ENCODE measurements around the gene GSTM1.
"Not testable (repeated sequence)": the region's sequence is repeated elsewhere in the genome, so short reads cannot be mapped to it uniquely, and the experiment has no call there.

The GSTM1 gene

DNA sequence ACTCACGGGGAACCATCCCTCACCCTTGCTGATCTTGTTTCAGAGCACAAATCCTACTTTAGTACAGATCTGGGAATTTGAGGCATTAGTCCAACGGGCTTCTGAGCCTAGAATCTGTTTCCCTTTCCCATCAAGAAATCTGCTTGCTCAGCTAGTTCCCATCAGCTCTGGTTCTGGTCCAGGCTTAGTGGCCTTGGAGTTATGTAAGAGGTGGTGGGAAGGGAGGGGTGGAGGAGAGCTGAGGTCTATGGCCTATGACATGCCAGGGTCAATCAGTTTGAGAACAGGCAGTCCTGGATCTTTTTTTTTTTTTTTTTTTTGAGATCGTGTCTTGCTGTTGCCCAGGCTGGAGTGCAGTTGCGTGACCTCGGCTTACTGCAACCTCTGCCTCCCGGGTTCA, 4.1 kb downstream of the GSTM1 start:
- DNase-seq (ENCODE audit: extremely low spot score, insufficient read length, low read depth) (no peak), FAIRE-seq (no peak)

DNA sequence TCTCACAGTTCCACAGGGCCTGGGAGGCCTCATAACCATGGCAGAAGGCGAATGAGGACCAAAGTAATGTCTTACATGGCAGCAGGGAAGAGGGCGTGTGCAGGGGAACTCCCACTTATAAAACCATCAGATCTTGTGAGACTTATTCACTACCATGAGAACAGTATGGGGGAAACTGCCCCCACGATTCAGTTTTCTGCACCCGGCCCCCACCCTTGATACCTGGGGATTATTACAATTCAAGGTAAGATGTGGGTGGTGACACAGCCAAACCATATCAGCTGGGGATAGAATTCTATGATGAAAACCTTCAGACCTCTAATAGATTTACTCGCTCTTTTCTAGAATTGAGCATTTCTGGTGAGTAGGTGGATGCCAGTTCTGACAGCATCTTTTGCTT, 6.8 kb downstream of the GSTM1 start:
- not testable (repeated sequence) for DNase-seq (ENCODE audit: extremely low spot score, insufficient read length, low read depth); FAIRE-seq

DNA sequence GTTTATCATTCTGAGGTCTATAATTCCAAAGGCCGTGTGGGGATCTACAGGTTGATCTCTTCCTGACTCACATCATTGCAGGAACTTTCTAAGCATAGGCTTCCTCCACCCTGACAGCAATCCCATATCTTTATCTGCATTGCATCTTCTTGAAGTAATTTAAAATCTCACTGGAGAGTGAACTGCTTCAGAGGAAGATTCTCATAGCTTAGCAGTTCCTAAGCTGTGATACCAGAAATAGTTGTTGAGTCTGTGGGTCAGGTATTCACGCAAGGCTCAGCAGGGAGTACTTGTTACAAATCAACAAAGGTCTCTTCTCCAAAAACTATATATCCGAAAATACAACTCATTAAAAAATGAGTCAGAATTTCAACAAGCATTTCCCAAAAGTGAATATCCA, 7.5 kb downstream of the GSTM1 start:
- not testable (repeated sequence) for FAIRE-seq; DNase-seq (ENCODE audit: extremely low spot score, insufficient read length, low read depth)

DNA sequence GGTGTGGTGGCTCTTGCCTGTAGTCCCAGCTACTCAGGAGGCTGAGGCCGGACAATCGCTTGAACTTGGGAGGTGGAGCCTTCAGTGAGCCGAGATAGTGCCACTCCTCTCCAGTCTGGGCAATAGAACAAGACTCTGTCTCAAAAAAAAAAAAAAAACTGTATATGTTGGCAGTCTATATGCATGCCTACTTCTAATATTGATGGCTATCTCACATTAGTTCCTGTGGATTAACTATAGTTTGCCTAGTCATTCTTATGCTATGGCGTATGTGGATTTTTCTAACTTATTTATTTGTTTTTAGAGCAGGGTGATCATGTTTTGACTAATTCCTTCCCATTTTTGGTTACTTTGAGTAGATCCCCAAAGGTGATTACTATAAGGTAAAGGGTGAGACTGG, 9.4 kb downstream of the GSTM1 start:
- DNase-seq (ENCODE audit: extremely low spot score, insufficient read length, low read depth) (no peak), FAIRE-seq (no peak)

DNA sequence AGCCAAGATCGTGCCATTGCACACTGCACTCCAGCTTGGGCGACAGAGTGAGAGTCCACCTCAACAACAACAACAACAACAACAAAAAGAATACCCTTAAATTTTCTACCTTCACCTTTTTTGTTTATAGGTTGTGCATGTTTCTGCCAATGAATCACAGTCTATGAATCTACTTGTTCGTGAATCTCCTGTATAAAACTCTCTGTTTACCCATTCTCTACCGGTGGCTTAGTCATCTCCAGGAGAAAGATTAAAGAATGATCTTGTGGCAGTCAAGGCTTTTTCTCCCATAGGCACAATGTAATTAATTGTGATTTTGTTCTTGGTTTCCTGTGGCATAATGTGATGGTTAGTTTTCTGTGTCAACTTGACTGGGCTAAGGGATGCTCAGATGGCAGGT, 10.2 kb downstream of the GSTM1 start:
- DNase-seq (ENCODE audit: extremely low spot score, insufficient read length, low read depth); FAIRE-seq: not testable (repeated sequence)

DNA sequence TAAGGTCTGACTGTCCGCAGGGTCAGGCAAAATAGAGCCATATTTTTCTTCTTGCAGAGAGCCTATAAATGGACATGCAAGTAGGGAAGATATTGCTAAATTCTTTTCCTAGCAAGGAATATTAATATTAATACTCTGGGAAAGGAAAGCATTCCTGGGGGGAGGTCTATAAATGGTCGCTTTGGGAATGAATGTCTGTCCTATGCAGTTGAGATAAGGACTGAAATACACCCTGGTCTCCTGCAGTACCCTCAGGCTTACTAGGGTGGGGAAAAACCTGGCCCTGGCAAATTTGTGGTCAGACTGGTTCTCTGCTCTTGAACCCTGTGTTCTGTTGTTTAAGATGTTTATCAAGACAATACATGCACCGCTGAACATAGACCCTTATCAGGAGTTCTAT, 15.3 kb downstream of the GSTM1 start:
- not testable (repeated sequence) for DNase-seq (ENCODE audit: extremely low spot score, insufficient read length, low read depth)

DNA sequence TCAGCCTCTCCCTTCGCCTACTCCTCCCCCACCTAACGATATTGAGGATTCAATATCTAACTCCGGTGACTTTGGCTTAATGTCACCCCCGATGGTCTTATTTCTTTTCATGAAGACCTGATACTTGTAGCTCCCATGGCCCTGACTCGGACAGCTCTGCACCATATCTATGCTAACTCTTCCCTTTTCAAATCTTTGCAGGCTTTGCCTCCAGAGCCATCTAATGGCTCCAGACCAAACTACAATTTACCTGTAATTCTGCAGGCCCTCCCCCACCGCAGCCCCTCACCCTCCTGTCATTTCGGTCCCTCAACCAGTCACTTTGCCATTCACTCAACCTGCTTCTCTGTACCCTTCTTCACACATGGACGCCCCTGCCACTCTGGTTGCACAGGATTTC, 16.6 kb downstream of the GSTM1 start:
- DNase-seq (ENCODE audit: extremely low spot score, insufficient read length, low read depth) (no peak), FAIRE-seq (no peak)

More for the DNA sequence above, 15.3 kb downstream of the GSTM1 start:
- FAIRE-seq = not testable (repeated sequence)

DNA sequence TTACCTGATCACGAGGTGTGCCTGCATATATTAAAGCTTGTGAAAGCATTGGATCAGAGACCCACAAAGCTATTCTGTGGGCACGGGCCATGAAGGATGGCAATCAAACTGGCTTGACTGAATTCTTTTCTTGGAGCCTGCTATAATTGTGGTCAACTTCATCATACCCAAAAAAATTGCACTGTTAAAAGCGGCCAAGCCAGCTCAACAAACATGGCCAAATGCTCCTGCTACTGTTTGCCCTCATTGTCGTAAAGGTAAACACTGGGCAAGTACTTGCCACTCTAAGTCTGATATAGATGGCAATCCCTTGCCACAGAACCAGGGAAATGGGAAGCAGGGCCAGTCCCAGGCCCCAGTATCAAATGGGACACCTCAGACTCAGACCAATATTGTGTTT, 17.8 kb downstream of the GSTM1 start:
- FAIRE-seq (no peak), DNase-seq (ENCODE audit: extremely low spot score, insufficient read length, low read depth) (no peak)

DNA sequence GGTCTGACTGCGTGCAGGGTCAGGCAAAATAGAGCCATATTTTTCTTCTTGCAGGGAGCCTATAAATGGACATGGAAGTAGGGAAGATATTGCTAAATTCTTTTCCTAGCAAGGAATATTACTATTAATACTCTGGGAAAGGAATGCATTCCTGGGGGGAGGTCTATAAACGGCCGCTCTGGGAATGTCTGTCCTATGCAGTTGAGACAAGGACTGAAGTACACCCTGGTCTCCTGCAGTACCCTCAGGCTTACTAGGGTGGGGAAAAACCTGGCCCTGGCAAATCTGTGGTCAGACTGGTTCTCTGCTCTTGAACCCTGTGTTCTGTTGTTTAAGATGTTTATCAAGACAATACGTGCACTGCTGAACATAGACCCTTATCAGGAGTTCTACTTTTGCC, 21.3 kb downstream of the GSTM1 start:
- not testable (repeated sequence) for FAIRE-seq; DNase-seq (ENCODE audit: extremely low spot score, insufficient read length, low read depth)

DNA sequence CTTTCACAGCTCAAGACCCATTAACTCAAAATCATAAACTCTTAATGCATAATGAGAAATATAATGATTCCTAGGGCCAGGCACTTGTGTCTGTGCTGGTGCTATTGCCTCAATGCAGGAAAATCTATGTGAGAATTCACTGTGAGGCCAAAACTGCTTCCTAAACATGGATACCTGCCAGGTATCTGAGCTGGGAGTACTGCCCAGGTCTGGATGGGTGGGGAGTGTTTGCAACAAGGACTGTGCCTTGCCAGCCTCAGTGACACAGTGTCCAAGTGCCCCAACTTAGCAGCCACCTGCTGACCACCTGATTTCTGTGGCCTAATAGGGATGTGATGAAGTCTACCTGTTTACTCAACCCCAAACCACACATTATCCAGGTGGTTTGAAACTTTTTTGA, 22.2 kb downstream of the GSTM1 start:
- FAIRE-seq; DNase-seq (ENCODE audit: extremely low spot score, insufficient read length, low read depth): not testable (repeated sequence)

DNA sequence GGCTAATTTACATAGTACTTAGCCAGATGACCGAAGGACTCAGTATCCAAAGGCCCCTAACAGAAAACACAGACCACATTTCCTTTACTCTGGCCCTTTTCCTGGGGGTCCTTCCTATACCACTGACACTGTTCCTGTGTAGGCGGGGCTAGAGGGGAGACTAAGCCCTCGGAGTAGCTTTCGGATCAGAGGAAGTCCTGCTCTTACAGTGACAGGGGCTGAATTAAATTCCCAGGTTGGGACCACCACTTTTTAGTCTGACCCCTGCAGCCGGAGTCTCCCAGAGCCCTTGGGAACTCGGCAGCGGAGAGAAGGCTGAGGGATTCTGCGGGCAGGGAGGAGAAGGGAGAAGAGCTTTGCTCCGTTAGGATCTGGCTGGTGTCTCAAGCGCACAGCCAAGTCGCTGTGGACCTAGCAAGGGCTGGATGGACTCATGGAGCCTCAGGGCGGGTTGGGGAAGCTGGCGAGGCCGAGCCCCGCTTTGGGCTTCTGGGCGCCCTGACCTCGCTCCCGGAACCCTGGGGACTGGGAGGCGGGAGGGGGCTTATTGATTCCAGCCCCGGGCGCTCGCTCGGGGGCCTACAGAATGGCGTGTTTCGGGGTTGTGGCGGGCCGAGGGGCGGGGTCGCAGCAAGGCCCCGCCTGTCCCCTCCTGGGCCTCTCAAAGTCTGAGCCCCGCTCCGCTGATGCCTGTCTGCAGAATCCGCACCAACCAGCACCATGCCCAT, 24.1 kb downstream of the GSTM1 start, which contains the start of gene GSTM5:
GSTM5 (plus strand) TSS at position 659 of the 728 bp plus-strand sequence; CDS start at position 721, 62 bp downstream.
- DNase-seq (ENCODE audit: extremely low spot score, insufficient read length, low read depth); FAIRE-seq: not testable (repeated sequence)

DNA sequence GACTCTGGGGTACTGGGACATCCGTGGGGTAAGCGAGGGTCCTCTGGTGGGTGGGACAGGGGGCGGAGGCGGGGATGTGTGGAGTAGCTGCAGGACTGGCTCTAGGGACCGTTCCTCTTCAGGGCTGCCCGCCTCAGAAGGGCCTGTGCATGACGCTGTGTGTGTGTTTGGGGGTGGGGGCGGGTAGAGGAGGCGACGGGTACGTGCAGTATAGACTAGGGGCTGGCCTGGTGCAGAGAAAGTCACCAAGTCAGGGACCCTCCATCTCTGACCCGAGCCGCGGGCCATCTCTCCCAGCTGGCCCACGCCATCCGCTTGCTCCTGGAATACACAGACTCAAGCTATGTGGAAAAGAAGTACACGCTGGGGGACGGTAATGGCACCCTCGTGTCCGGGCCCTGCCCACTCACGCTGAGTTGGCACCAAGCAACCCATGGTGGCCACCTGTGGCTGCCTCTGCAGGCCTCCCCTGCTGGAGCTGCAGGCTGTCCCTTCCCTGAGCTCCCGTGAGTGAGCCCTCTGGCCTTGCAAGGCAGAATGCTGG, 24.8 kb downstream of the GSTM1 start:
- no peak for FAIRE-seq
- no peak for DNase-seq (ENCODE audit: extremely low spot score, insufficient read length, low read depth)

DNA sequence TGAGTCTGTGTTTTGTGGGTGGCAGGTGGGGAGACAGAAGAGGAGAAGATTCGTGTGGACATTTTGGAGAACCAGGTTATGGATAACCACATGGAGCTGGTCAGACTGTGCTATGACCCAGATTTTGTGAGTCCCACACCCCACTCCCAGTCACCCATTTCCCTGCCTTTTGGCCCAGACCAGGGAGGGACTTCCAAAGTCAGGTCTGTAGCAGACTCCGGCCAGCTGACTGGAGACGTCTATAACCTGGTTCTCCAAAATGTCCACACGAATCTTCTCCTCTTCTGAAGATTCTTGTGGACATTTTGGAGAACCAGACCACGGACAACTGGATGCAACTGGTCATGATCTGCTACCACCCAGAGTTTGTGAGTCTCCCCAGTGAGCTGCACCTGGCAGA, 26.0 kb downstream of the GSTM1 start:
- no peak for DNase-seq (ENCODE audit: extremely low spot score, insufficient read length, low read depth)
- no peak for FAIRE-seq

DNA sequence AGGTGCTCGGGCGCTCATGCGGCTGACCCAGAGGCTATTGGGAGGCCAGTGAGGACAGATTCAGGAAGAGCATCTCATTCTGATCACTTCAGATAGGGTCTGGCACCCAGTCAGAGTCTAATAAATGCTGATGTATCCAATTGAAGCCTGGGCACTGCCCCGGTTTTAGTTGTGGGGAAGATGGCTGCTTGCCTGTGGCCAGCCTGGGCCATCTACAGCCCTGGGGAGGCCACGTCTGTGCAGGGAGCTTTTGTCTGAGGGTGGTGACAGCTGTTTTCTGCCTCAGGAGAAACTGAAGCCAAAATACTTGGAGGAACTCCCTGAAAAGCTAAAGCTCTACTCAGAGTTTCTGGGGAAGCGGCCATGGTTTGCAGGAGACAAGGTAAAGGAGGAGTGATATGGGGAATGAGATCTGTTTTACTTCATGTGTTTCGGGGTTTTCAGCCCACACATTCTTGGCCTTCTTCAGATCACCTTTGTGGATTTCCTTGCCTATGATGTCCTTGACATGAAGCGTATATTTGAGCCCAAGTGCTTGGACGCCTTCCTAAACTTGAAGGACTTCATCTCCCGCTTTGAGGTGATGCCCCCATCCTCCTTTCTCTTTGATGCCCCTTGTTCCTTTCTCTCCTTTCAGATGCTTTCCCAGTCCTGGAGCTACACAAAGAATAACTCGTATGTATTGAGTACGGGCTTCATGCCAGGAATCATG, 27.2 kb downstream of the GSTM1 start:
- no peak for FAIRE-seq
- no peak for DNase-seq (ENCODE audit: extremely low spot score, insufficient read length, low read depth)

DNA sequence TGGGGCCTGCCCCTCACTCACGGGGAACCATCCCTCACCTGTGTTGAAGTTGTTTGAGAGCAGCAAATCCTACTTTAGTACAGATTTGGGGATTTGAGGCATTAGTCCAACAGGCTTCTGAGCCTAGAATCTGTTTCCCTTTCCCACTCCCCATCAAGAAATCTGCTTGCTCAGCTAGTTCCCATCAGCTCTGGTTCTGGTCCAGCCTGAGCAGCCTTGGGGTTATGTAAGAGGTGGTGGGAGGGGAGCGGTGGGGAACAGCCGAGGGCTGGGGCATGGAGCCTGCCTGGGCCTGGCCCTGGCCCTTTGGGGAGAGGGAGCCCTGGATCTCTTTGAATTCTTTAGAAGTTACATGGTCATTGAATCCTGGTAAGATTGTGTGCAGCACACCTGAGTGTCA, 28.5 kb downstream of the GSTM1 start:
- FAIRE-seq = no peak
- DNase-seq (ENCODE audit: extremely low spot score, insufficient read length, low read depth) = no peak

DNA sequence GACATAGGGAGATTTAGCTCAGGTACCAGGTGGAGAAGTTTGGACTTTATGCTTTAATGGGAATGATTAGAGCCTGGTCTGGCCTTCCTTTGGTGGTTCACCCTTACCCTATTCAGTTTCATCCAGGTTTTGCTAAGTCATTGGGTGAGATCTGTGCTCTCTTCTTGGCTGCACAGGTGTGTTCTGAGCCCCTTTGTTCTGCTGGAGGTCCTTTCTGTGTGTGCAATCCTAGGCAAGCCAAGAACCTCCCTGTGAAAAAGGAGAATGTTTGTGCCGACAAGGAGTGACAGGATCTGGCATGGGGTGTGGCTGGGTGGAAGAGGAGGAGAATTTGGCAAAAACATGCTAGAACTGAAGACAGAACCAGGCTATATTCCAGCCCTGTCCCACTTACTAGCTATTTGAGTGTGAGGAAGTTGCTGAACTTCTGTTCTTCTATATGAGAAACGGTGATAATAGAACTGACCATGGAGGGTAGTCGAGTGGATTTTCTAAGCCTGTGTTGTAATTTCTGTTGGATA, 29.0 kb downstream of the GSTM1 start:
- no peak for FAIRE-seq
- DNase-seq (ENCODE audit: extremely low spot score, insufficient read length, low read depth) = no peak

DNA sequence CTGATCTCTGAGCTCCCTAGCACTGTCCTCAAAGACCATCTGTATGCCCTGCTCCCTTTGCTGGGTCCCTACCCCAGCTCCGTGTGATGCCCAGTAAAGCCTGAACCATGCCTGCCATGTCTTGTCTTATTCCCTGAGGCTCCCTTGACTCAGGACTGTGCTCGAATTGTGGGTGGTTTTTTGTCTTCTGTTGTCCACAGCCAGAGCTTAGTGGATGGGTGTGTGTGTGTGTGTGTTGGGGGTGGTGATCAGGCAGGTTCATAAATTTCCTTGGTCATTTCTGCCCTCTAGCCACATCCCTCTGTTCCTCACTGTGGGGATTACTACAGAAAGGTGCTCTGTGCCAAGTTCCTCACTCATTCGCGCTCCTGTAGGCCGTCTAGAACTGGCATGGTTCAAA, 30.1 kb downstream of the GSTM1 start:
- DNase-seq (ENCODE audit: extremely low spot score, insufficient read length, low read depth) (no peak), FAIRE-seq (no peak)

DNA sequence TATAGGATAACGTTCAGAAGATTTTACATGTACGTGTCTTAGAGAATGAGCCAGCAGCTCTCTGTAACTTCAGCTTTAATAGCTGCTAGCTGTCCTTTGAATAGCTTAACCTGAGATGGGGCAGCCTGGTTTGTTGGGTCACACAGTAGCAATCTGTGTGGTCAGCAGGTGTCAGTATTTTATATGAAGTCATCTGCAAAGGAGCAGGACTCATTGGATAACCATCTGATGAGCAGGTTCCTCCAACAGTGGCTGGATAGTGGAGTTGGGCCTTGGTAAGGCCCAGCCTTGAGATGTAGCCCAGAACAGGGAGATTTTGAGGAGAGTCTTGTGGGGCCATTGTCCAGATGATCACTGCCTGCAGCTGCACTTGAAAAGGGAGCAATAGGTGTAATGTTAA, 30.9 kb downstream of the GSTM1 start:
- FAIRE-seq = no peak
- DNase-seq (ENCODE audit: extremely low spot score, insufficient read length, low read depth) = no peak

DNA sequence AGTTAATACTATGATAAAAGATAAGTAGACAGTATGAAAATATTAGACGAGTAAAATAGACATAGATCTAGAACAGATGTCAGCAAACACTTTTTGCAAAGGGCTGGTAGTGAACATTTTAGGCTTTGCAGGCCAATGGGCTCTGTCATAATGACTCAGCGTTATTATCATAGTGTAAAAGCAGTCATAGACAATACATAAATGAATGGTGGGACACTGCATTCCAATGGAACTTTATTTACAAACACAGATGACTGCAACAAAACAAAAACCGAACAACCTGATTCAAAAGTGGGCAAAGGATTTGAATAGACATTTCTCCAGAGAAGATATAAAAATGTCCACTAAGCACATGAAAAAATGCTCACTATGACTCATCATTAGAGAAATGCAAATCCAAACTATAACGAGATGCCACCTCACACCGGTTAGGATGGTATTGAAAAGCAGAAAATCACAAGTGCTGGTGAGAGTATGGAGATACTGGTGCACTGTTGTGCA, 31.8 kb downstream of the GSTM1 start:
- FAIRE-seq = no peak
- DNase-seq (ENCODE audit: extremely low spot score, insufficient read length, low read depth) = no peak

DNA sequence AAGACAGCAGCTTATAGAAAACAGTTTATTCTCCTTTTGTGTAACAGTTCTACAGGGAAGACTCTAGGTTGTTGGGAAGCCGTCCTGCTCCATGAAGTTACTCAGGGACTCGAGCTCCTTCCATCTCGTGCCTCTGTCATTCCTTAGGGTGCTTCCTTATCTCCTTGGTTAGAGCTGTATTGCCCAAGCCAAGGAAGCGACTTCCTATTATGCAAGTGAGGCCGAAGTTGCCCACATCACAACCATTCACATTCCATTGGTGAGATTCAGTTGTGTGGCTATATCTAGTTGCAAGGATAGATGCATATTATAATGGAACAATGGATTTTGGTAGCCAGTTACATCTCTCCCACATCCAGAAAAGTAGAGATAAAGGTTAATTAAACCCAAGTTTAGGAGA, 33.4 kb downstream of the GSTM1 start:
- no peak for DNase-seq (ENCODE audit: extremely low spot score, insufficient read length, low read depth)
- no peak for FAIRE-seq

DNA sequence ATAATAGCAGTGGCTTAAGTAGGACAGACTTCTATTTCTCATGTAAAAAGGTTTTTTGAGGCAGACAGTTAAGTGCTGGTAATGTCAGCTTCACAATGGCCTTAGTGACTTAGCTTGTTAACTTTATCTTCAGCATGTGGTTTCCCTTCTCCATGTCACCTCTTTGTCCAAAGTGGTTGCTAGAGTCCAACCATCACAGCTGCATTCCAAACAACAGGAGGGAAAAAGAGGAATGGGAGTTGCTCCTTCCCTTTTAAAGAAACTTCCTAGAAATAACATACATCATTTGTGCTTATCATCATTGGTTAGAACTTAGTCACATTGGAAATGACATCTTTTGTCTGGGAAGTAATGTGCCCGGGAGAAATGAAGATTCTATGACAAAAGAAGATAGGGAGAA, 34.4 kb downstream of the GSTM1 start:
- FAIRE-seq (no peak), DNase-seq (ENCODE audit: extremely low spot score, insufficient read length, low read depth) (no peak)
